Putamen (tissue), 1 donor: Measurements from ENCODE around the gene METTL18.
"Not testable (repeated sequence)": the region's sequence is repeated elsewhere in the genome, so short reads cannot be mapped to it uniquely, and the experiment has no call there.

ENCODE experiments used
- DNase-seq: peaks from one replicate; pipeline ENCODE4 v3.0.0-alpha.2; 2016; ENCODE audit warnings: low spot score

METTL18 gene

GRCh38 chr1:169794530-169795416 lies at the start of gene METTL18:
Gene METTL18, minus strand, starts transcription at chr1:169794907. Its CDS starts 1,212 bp downstream, at chr1:169793695.
- DNase-seq = peak; percentile 95

GRCh38 chr1:169838942-169839341 lies 44.2 kb upstream of the METTL18 start:
- no peak for DNase-seq

GRCh38 chr1:169836198-169836597 lies 41.5 kb upstream of the METTL18 start:
- no peak for DNase-seq

- no peak for DNase-seq
These were observed 40.9 kb upstream of the METTL18 start for GRCh38 chr1:169835647-169836046.

GRCh38 chr1:169834869-169835268 lies 40.2 kb upstream of the METTL18 start:
- DNase-seq = no peak

DNA sequence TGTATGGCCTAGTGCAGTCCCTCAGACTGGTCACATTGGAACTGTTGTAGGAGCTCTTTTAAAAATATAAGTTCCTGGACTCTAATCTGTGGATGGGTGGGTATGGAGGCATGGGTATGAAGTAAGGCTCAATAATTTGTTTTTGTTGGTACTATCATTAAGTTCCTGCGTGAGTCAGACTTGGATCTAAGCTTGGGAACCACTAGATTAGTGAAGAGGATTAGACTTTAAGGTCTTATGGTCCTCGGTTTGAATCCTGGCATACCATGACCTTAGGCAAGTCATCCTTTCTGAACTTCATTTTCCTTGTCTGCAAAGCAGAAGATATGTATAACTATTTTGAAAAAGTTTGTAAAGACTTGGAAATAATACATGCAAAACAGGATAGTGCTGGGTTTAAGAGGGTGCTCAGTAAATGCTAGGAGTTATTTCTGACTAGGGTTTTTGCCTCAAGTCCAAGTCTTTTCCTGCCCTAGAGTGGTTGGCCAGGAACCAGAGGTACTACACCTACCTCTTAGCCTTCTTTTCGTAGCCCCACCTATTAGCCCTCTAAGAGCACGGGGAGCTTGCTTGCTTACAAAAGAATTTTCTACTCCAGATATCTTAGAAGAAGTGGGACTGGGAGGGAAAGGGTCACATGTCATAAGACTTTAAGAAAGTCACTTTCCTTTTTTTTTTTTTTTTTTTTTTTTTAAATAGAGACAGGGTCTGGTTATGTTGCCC lies 38.6 kb upstream of the METTL18 start:
- DNase-seq = no peak

DNA sequence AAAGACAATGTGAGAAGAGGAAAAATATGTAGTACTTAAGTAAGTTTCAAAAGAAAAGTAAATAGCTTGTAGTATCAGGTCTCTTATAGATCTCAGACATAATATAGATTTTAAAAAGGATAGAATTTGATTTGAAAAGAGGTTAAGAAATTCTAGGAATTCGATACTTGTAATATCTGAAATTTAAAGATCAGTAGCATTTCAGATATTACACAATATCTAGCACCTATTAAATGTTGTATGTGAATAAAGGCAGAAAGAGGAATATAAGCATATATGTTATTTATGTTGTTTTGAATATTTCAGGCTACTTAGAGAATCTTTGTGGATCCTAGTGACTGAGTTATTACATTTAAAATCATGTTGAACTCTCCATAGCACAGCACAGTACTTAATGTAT lies 35.0 kb upstream of the METTL18 start:
- no peak for DNase-seq

- no peak for DNase-seq
These were observed 29.4 kb upstream of the METTL18 start for GRCh38 chr1:169824153-169824552.

DNA sequence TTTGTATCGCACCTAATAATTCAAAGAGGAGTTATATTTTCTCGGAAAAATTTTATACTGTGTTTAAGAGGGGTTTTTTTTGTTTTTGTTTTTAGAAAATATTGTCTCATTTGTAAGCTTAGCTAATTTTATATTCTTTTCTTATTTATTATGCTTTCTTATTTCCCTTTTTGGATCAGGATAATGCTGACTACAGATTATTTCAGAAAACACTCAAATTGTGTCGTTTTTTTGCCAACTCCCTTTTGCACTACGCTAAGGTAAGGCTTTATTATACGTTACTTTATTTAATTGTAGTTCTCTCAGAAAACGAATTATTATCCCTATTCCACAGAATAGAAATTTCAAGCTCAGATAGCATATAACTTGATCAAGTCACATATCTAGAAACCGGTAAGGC lies 26.8 kb upstream of the METTL18 start:
- DNase-seq = no peak

DNA sequence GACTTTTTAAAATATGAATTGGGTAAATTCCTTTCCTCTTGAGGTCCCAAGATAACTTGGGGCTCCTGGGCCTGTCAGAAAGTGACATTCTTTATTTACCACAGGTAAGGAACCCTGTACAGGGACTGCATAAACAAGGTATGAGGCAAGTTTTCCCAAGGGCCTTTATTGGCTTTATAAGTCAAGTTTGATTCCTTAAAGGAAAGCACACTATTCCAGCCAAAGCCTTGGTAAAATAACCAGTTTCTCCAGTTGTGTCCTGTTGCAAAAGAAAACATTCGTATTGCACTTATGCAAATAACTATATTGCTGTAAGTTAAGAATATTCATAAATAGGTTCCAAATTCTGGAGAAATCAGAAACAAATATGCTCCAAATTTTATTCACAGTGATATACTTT lies 21.9 kb upstream of the METTL18 start:
- no peak for DNase-seq

GRCh38 chr1:169814265-169814664 lies 19.6 kb upstream of the METTL18 start:
- no peak for DNase-seq

- no peak for DNase-seq
These were observed 17.4 kb upstream of the METTL18 start for GRCh38 chr1:169812131-169812530.

- not testable (repeated sequence) for DNase-seq
These were observed 16.8 kb upstream of the METTL18 start for GRCh38 chr1:169811418-169812035.

DNA sequence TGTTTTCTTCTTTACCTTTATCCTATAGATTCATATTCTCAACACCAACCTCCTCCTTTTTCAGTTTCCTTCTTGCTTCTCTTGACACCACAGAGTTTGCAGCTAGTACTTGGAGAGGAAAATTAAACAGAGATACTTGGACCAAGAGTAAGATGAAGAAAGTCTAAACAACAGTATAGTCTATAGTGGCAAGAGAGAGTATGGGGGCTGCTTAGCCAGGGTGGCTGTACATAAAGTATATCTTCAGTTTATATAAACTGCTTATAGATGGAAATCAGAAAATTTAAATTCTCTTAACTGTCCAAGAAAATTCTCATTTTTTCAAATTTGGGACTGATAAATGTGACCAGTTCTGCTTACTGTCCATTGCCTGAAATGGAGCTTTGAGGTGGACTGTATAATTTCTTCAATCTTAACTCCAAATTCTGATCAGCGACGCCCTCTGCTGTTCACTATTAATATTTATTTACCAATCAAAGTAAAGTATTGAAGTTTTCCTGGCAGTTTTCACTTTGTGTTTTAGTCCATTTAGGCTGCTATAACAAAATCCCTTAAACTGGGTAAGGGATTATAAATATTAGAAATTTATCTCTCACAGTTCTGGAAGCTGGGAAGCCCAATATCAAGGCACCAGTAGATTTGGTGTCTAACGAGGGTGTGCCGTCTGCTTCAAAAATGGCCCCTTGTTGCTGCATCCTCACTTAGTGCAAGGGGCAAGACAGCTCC lies 14.8 kb upstream of the METTL18 start:
- peak; percentile 12 for DNase-seq

DNA sequence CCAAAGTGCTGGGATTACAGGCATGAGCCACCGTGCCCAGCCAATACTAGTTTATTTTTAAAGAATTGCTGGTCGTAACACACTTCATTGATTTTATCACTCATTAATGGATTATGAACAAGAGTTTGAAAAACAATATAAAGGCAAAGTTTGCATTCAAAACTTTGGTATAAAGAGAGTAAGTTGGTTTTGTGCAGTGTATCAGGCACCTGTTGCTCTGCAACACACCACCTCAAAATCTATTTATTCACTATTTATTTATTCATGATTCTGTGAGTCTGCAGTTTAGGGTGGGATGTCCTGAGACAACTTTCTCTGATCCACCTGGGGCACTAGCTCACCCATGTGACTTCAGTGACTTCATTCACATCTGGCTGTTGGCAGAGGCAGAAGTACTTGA lies 10.2 kb upstream of the METTL18 start:
- no peak for DNase-seq

GRCh38 chr1:169802888-169803287 lies 8.2 kb upstream of the METTL18 start:
- DNase-seq = peak; percentile 7

DNA sequence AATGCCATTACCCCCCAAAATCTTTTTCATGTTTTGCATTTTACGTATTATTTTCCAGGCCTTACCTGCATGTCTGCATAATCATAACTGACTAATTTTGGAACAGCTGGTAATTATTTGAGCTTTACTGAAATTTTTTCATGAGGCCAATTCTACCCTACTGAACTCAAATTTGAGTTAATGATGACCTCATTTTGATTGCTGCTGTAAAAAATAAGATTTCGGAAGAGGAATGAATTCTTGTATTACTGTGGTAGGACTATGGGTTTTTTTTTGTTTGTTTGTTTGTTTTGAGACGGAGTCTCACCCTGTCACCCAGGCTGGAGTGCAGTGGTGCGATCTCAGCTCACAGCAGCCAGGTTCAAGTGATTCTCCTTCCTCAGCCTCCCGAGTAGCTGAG lies 2.6 kb upstream of the METTL18 start:
- no peak for DNase-seq

GRCh38 chr1:169796274-169796810 lies 1.6 kb upstream of the METTL18 start:
- no peak for DNase-seq

DNA sequence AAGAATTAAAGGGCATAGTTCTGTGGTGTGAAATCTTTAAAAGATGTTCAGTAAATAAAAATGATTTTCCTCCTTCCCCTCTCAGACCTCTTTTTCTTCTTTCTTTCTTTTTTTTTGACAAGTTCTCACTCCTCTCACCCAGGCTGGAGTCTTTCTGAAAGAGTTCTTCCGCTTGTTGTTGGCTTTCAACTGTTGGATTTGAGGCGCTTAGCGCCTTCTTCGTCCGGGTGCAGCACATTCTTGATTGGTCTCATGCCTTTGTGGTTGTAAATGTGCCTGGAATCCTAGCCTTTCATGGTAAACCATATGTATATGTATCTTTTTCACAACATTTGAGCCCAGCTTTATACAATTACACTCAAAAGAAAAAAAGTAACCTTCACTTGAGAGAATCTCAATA lies 980 bp upstream of the METTL18 start:
- no peak for DNase-seq

GRCh38 chr1:169793730-169794129 lies 977 bp downstream of the METTL18 start:
- DNase-seq = no peak

GRCh38 chr1:169788402-169788801 lies 6.3 kb downstream of the METTL18 start:
- no peak for DNase-seq

DNA sequence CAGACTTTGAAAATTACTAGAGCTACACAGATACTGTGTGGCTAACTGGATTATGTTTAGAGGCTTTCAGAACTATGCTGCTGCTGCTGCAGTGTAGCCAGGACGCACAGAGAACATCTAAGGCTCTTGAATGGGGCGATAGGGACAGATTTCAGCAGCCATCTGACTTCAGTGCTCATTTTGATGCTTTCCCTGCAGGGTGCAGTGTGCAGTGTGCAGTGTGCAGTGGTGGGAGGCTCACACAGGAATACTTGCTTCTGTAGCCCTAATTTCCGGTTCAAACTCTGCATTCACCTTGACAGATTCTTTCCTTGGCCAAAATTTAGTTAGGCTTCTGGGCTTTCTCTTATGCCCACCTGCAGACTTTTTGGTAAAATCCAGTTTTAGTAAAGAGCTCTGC lies 7.7 kb downstream of the METTL18 start:
- no peak for DNase-seq
